GM12891 (cell line): ENCODE results near the gene HLA-DOB.

Experiments used
- POLR2A ChIP-seq: IDR thresholded peaks from 2 replicates; pipeline ENCODE4 v1.6.1; 2011; ENCODE audit warnings: low read depth, low read length, control low read depth
- POLR2AphosphoS5 ChIP-seq: IDR thresholded peaks from 2 replicates; pipeline ENCODE4 v1.6.1; 2011; ENCODE audit warnings: low read depth, low read length, control low read depth
- TAF1 ChIP-seq: IDR thresholded peaks from 2 replicates; pipeline ENCODE4 v1.6.1; 2011; ENCODE audit warnings: low read depth, low read length, control low read depth

DNA sequence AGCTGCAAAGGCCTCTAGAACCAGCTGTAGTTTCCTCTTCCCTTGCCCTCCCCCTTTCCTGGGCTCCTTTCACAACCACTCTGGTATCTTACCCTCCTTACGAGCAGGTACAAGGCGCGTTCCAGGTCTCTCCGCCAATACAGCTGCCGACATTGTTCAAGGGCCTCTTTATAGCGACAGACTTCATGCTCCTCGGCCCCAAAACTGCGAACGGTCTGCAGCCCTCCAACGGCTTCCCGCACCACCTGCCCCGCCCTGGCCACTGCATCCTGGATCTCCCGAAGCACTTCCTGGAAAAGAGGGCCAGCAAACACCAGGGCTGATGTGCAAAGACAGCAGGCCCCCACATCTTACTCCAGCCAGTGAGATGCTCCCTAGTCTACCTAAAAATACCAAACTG, 15.7 kb upstream of the HLA-DOB start:
- no peak for TF ChIP-seq POLR2A
- TF ChIP-seq TAF1 = no peak
- TF ChIP-seq POLR2AphosphoS5 = no peak
